ENCODE measurements around the gene GNAO1. TPM values are rescaled to one million over a fixed set of nuclear protein-coding genes. Genes with fewer than 3 reads are reported as not detected.

The GNAO1 gene
- total and polyA plus RNA-seq, 9 of the 15 experiments (the other 6 are each of a cell fraction or from before 2014, with no cell fraction given): 0.07 to 0.42 (median 0.08) TPM; not detected in 5

GRCh38 chr16:56191156-56191815 lies at the start of gene GNAO1 (continued):
- TF ChIP-seq ZBTB33 (CRISPR knock-in tag; IDR thresholded peaks at IDR 0.05) (no peak), ATF3 (IDR thresholded peaks at IDR 0.05) (no peak), ATF3 (CRISPR knock-in tag; conservative IDR thresholded peaks at IDR 0.05) (no peak), ZNF586 (CRISPR knock-in tag; conservative IDR thresholded peaks at IDR 0.05) (no peak), GATA2 (CRISPR knock-in tag; IDR thresholded peaks at IDR 0.05) (no peak), VEZF1 (CRISPR knock-in tag; IDR thresholded peaks at IDR 0.05) (peak; percentile 78), HES1 (IDR thresholded peaks at IDR 0.05; ENCODE audit: low read depth) (no peak), ZNF12 (CRISPR knock-in tag; IDR thresholded peaks at IDR 0.05) (no peak), EP400 (IDR thresholded peaks at IDR 0.05) (no peak), CHCHD3 (CRISPR knock-in tag; IDR thresholded peaks at IDR 0.05) (no peak), MXD1 (CRISPR knock-in tag; IDR thresholded peaks at IDR 0.05; ENCODE audit: borderline replicate concordance, poor library complexity, severe bottlenecking) (no peak)
